NCI-H2107 treated with DMSO at 0.1 percent for 48 hours (cell line): ENCODE data around the gene SELL.
"Not testable (repeated sequence)": the region's sequence is repeated elsewhere in the genome, so short reads cannot be mapped to it uniquely, and the experiment has no call there.

ENCODE experiments used
- DNase-seq: peaks from one replicate; lab custom pipeline; 2025; ENCODE audit not compliant: unreplicated experiment; lab: John Stamatoyannopoulos, UW

Gene SELL

GRCh38 chr1:169670244-169670643 is 41.2 kb downstream of the SELL start:
- DNase-seq = not testable (repeated sequence)

GRCh38 chr1:169667699-169668596 is 43.5 kb downstream of the SELL start:
- DNase-seq = not testable (repeated sequence)

GRCh38 chr1:169667227-169667639 is 44.2 kb downstream of the SELL start:
- DNase-seq = not testable (repeated sequence)

- not testable (repeated sequence) for DNase-seq
Observed at GRCh38 chr1:169662680-169663079, 48.7 kb downstream of the SELL start.

- not testable (repeated sequence) for DNase-seq
Observed at GRCh38 chr1:169661066-169661465, 50.4 kb downstream of the SELL start.

- not testable (repeated sequence) for DNase-seq
Observed at GRCh38 chr1:169658777-169659176, 52.6 kb downstream of the SELL start.

GRCh38 chr1:169653873-169654272 is 57.5 kb downstream of the SELL start:
- DNase-seq = no peak

GRCh38 chr1:169651035-169651434 is 60.4 kb downstream of the SELL start:
- no peak for DNase-seq

GRCh38 chr1:169650551-169650950 is 60.9 kb downstream of the SELL start:
- DNase-seq = no peak

- no peak for DNase-seq
Observed at GRCh38 chr1:169648709-169649108, 62.7 kb downstream of the SELL start.

- DNase-seq = no peak
Observed at GRCh38 chr1:169648187-169648586, 63.2 kb downstream of the SELL start.

- DNase-seq = no peak
Observed at GRCh38 chr1:169647512-169647911, 63.9 kb downstream of the SELL start.

GRCh38 chr1:169644297-169644696 is 67.1 kb downstream of the SELL start:
- DNase-seq = no peak
